Mesothelial cell of epicardium (in vitro differentiated cells): Measurements from ENCODE around the gene GUCY2F. TPM values are rescaled to one million over a fixed set of nuclear protein-coding genes. Genes with fewer than 3 reads are reported as not detected.

Experiments
- DNase-seq, 2 experiments: peaks; one replicate each; pipeline ENCODE4 v3.0.0; 2021; ENCODE audit warnings: low spot score in 2 of 2; ENCODE audit not compliant: unreplicated experiment in 2 of 2
- H3K27ac Mint-ChIP-seq: 2 replicates; pipeline ENCODE4 v1.8.0; 2021; ENCODE audit warnings: mixed read lengths
- H3K27me3 Mint-ChIP-seq: 2 replicates; pipeline ENCODE4 v1.8.0; 2021; ENCODE audit warnings: low read depth, mixed read lengths
- H3K36me3 Mint-ChIP-seq: 2 replicates; pipeline ENCODE4 v1.8.0; 2021; ENCODE audit warnings: mixed read lengths
- H3K4me1 Mint-ChIP-seq: 2 replicates; pipeline ENCODE4 v1.8.0; 2021; ENCODE audit warnings: mixed read lengths
- H3K4me3 Mint-ChIP-seq: 2 replicates; pipeline ENCODE4 v1.8.0; 2021; ENCODE audit warnings: mild to moderate bottlenecking, moderate library complexity, mixed read lengths
- H3K9me3 Mint-ChIP-seq: 2 replicates; pipeline ENCODE4 v1.8.0; 2021; ENCODE audit warnings: mixed read lengths
- total RNA-seq: library from RNA; stranded (reverse); gene quantifications from 3 replicates; pipeline ENCODE4 v1.2.1, GENCODE V29; 2021
- TF ChIP-seq, protein P1 (sequence below): fragments of 200-600 bp; sonication (generic); IDR thresholded peaks from one replicate; pipeline ENCODE4 v1.5.0; 2021; ENCODE audit warnings: antibody characterized with exemption; ENCODE audit not compliant: unreplicated experiment

GUCY2F gene
- total RNA-seq, 1 donor from 2014 or later, result not detected

DNA sequence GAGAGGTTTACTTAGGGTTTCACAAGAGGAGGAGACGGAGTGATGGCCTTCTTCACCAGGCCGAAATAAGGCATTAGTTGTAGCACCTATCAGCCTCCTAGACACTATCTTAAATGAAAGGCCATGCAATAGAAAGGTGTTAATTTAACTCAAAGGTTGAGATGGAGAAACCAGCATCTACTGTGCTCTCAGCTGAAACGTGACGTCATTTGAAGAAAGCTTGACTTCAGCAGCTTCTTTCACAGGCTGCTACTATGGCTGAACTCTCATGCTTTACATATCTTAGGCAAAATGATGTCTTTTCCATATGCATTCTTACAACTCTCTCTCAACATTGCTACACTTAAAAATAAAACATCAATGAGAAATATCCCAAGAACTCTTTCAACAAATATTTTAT is 99.6 kb downstream of the GUCY2F start:
- Mint-ChIP-seq H3K4me3 (no peak overlapping the region), H3K36me3 (no peaks in the 10 kb centered on the region), H3K4me1 (no peaks in the 10 kb centered on the region), H3K9me3 (no peaks in the 10 kb centered on the region), H3K27me3 (no peaks in the 10 kb centered on the region), H3K27ac (no peak overlapping the region)
- TF ChIP-seq, protein P1, sequence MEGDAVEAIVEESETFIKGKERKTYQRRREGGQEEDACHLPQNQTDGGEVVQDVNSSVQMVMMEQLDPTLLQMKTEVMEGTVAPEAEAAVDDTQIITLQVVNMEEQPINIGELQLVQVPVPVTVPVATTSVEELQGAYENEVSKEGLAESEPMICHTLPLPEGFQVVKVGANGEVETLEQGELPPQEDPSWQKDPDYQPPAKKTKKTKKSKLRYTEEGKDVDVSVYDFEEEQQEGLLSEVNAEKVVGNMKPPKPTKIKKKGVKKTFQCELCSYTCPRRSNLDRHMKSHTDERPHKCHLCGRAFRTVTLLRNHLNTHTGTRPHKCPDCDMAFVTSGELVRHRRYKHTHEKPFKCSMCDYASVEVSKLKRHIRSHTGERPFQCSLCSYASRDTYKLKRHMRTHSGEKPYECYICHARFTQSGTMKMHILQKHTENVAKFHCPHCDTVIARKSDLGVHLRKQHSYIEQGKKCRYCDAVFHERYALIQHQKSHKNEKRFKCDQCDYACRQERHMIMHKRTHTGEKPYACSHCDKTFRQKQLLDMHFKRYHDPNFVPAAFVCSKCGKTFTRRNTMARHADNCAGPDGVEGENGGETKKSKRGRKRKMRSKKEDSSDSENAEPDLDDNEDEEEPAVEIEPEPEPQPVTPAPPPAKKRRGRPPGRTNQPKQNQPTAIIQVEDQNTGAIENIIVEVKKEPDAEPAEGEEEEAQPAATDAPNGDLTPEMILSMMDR, result no peak
- no peak for DNase-seq

GRCh38 chrX:109378281-109378680 is 103.6 kb downstream of the GUCY2F start:
- Mint-ChIP-seq H3K27me3 (no peaks in the 10 kb centered on the region), H3K4me1 (no peaks in the 10 kb centered on the region), H3K36me3 (no peaks in the 10 kb centered on the region), H3K9me3 (no peaks in the 10 kb centered on the region), H3K4me3 (no peak overlapping the region), H3K27ac (no peak overlapping the region)
- TF ChIP-seq, protein P1, result no peak
- no peak for DNase-seq

GRCh38 chrX:109374262-109374960 is 107.5 kb downstream of the GUCY2F start:
- DNase-seq, result no peak
- TF ChIP-seq, protein P1, result no peak
- H3K27me3 Mint-ChIP-seq, result no peaks in the 10 kb centered on the region
- no peak overlapping the region for H3K27ac Mint-ChIP-seq
- no peaks in the 10 kb centered on the region for H3K36me3 Mint-ChIP-seq
- H3K4me1 Mint-ChIP-seq, result peaks cover 27% of the 10 kb centered on the region
- no peaks in the 10 kb centered on the region for H3K9me3 Mint-ChIP-seq
- H3K4me3 Mint-ChIP-seq, result no peak overlapping the region

DNA sequence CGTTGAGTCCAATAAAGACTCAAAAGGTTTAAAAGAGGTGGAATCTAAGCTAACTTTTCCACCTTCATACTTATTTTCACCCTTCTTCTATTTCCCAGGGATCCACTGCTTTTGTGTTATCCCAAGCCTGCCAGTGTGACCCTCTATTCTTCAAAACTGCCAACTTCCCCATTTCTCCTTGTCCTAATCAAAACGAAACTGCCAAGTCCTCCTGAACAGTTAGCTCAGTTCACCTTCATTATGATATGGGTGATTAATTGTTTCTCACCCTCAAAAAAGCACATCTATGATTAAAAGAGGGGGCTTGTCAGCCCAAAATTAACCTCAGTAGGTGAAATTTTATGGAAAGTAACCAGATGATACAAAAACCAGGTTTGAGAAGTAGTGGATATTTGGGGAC is 108.4 kb downstream of the GUCY2F start:
- TF ChIP-seq, protein P1, result no peak
- no peak overlapping the region for H3K27ac Mint-ChIP-seq

GRCh38 chrX:109372716-109373115 is 109.2 kb downstream of the GUCY2F start:
- no peaks in the 10 kb centered on the region for H3K27me3 Mint-ChIP-seq
- no peak for DNase-seq
- peaks cover 6% of the 10 kb centered on the region for H3K9me3 Mint-ChIP-seq
- TF ChIP-seq, protein P1, result no peak
- peak overlapping the region; percentile 68 for H3K27ac Mint-ChIP-seq
- no peak overlapping the region for H3K4me3 Mint-ChIP-seq
- no peaks in the 10 kb centered on the region for H3K36me3 Mint-ChIP-seq
- H3K4me1 Mint-ChIP-seq, result peaks cover 30% of the 10 kb centered on the region

More for the DNA sequence above, 108.4 kb downstream of the GUCY2F start:
- H3K9me3 Mint-ChIP-seq, result peaks cover under 1% of the 10 kb centered on the region
- H3K36me3 Mint-ChIP-seq, result no peaks in the 10 kb centered on the region
- H3K27me3 Mint-ChIP-seq, result no peaks in the 10 kb centered on the region
- H3K4me3 Mint-ChIP-seq, result no peak overlapping the region
- no peak for DNase-seq
- H3K4me1 Mint-ChIP-seq, result peaks cover 30% of the 10 kb centered on the region
